Activated CD4-positive, alpha-beta memory T cell treated with anti-CD3 and anti-CD28 coated beads, Interleukin-2, amount 10 ng/mL, durations not matched to agents 7 days and 5 days (primary cell): ENCODE measurements around the gene PTPRH. TPM values are rescaled to one million over a fixed set of nuclear protein-coding genes. Genes with fewer than 3 reads are reported as not detected.
"Not testable (repeated sequence)": the region's sequence is repeated elsewhere in the genome, so short reads cannot be mapped to it uniquely, and the experiment has no call there.

Source experiments
- CTCF ChIA-PET: fragments of 350-600 bp; sonication (Branson Sonifier 250); formaldehyde crosslinking; loops from one replicate; lab custom pipeline; 2021; ENCODE audit warnings: antibody characterized with exemption, inconsistent platforms; lab: Charles Lee
- POLR2A ChIA-PET: fragments of 350-600 bp; sonication (Branson Sonifier 250); formaldehyde crosslinking; loops from one replicate; lab custom pipeline; 2021; ENCODE audit warnings: antibody characterized with exemption; lab: Charles Lee
- DNase-seq: peaks from one replicate; pipeline ENCODE4 v3.0.0-alpha.2; 2020
- H3K27ac Mint-ChIP-seq: one replicate; pipeline ENCODE4 v1.8.0; 2021; ENCODE audit warnings: mild to moderate bottlenecking, mixed read lengths
- H3K27me3 Mint-ChIP-seq: one replicate; pipeline ENCODE4 v1.8.0; 2021; ENCODE audit warnings: mixed read lengths
- H3K36me3 Mint-ChIP-seq: one replicate; pipeline ENCODE4 v1.8.0; 2021; ENCODE audit warnings: low read depth, mixed read lengths
- H3K4me1 Mint-ChIP-seq: one replicate; pipeline ENCODE4 v1.8.0; 2021; ENCODE audit warnings: mixed read lengths
- H3K4me3 Mint-ChIP-seq: one replicate; pipeline ENCODE4 v1.8.0; 2021; ENCODE audit warnings: mild to moderate bottlenecking, mixed read lengths
- H3K9me3 Mint-ChIP-seq: one replicate; pipeline ENCODE4 v1.8.0; 2021; ENCODE audit warnings: mixed read lengths
- total RNA-seq, 2 experiments: library from RNA; stranded (reverse); gene quantifications; one replicate each; pipeline ENCODE4 v1.2.3, GENCODE V29; 2021

Gene PTPRH
- total RNA-seq, 2 experiments from 2014 or later, result not detected

DNA sequence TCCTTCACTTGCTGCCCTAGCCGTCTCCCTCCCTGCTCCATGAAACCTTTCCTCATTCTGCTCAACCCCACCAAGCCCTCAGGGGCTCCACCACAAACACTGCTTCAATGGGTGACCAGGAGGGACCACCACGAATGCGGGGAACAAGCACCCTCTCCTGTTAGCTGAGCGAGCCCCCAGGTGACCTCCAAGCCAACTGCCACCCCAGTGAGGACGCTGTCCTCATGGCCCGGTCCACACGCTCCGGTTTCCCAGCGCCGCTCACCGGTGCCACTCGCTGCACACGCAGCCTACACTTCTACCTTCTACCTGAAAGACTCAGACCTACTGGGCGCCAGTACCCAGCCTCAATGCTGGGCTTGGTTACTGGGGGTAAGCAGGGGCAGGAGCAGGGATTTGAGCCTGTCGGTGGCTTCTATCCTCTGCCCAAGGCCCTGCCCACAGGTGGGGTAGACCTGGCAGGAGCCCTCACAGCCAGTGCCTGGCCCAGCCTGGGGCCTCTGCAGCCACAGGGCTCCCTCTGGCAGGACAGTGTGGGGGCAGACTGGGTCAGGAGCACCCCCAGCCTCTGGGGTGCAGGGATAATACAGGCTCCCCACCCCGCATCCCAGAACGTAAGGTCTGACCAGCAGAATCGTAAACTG is 20.0 kb upstream of the PTPRH start:
- no peak for DNase-seq
- Mint-ChIP-seq H3K4me1 (peaks cover 6% of the 10 kb centered on the region), H3K4me3 (no peak overlapping the region), H3K36me3 (peaks cover 60% of the 10 kb centered on the region), H3K27ac (no peak overlapping the region), H3K27me3 (no peaks in the 10 kb centered on the region), H3K9me3 (no peaks in the 10 kb centered on the region)
- ChIA-PET CTCF (no interaction called here), POLR2A (no interaction called here)

DNA sequence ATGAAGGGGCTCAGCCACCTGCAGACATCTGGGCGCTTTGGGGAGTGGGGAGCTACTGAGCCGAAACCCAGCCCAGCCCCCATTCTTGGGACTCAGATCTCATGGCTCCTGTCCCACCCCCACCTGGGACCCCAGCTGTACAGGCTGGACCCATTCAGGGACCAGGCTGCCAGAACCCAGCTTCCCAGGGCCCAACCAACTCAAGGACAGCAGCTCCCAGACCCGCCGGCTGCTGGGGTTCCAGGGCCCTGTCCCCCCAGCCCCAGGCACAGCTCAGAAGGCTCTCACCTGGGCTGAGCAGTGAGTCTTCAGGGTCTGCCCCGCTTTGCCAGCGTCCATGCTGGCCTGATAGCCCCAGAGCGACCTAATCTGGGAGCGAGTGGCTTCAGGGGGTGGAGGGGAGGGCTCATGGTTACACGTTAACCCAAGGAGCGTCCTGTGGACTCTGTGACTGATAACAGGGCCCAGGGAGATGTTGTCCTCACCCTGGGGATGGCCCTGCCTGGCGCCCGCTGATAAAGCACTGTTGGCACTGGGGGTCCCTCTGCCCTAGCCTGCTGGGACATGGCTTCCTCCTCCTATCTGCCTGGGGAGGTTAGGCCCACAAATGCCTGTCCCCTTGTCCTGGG is 19.2 kb upstream of the PTPRH start, which contains the start of gene TMEM86B:
Gene TMEM86B, minus strand, starts transcription at position 361 of the 629 bp plus-strand sequence. Its CDS starts 22 bp downstream, at position 339.
- H3K4me1 Mint-ChIP-seq, result peaks cover 6% of the 10 kb centered on the region
- ChIA-PET POLR2A (interaction anchor here (0.9 to 1.3 kb wide), 2 partner anchors 26 to 31 kb away, joined by 3 read pairs; no protein-coding TSS in a partner anchor), CTCF (interaction anchor here (0.6 kb wide), 1 partner anchor 319 kb away, joined by 5 read pairs; no protein-coding TSS in a partner anchor)
- no peaks in the 10 kb centered on the region for H3K9me3 Mint-ChIP-seq
- H3K27ac Mint-ChIP-seq, result no peak within 1 kb of the TSS
- no peak within 1 kb of the TSS for H3K4me3 Mint-ChIP-seq
- no peaks in the 10 kb centered on the region for H3K27me3 Mint-ChIP-seq
- no peak for DNase-seq
- peaks cover 58% of the 10 kb centered on the region for H3K36me3 Mint-ChIP-seq

DNA sequence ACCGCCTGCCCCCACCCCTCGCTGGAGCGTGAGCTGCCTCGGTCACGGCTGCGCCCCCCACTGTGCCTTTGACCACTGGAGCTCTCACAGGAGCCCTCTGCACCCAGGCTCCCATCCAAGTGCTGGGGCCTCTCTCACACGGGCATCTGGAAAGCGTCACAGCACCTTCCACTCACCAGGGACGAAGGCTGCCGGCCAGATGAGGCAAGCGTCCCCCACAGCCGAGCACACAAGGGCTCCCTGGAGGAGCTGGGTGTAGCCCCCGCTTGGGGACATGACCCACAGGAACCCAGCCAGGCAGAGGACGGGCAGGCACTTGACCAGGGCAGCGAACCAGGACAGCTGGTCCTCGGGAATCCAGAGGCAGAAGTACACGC is 18.7 kb upstream of the PTPRH start:
- Mint-ChIP-seq H3K36me3 (peaks cover 55% of the 10 kb centered on the region), H3K4me3 (no peak overlapping the region), H3K4me1 (peaks cover 5% of the 10 kb centered on the region), H3K27ac (no peak overlapping the region), H3K27me3 (no peaks in the 10 kb centered on the region), H3K9me3 (no peaks in the 10 kb centered on the region)
- CTCF ChIA-PET, result no interaction called here
- POLR2A ChIA-PET, result interaction anchor here (0.9 to 1.4 kb wide), 3 partner anchors 26 to 31 kb away, joined by 3 to 5 read pairs (median 3); no protein-coding TSS in a partner anchor
- no peak for DNase-seq

DNA sequence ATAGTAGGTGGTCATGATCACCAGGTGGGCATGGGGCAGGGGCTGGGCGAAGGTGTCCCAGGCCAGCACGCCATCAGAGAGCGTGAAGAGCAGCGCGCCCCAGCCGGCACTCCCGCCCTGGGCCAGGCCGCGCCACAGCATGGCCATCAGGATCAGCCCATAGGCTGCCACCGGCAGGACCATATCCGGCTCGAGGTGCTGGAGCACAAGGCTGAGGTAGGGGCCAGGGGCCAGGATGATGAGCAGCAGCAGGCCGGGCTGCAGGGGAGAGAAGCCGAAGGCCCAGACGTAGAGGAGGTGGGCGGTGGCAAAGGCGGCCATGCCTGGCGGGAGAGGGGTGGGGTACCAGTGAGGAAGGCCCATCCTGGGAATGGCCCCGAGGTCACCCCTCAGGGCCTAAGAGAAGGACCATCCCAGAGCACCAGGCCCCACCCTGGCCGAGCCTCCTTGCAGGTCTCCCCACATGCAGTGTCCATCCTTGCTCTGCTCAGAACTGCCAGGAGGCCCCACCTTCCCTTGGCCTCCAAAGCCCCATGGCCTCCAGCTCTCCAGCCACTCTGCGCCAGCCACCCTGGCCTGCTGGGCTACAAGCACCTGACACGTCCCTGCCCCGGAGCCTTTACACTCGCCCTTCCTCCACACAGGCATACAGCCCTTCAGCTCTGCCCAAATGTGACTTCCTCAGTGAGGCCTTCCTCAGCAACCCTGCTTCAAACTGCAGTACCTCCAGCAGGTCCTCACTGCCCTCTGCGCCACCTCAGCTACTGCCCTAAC is 18.1 kb upstream of the PTPRH start:
- H3K9me3 Mint-ChIP-seq, result no peaks in the 10 kb centered on the region
- H3K36me3 Mint-ChIP-seq, result peaks cover 50% of the 10 kb centered on the region
- ChIA-PET POLR2A (interaction anchor here (0.9 to 1.4 kb wide), 3 partner anchors 27 to 32 kb away, joined by 3 to 5 read pairs (median 3); no protein-coding TSS in a partner anchor), CTCF (no interaction called here)
- peaks cover 2% of the 10 kb centered on the region for H3K4me1 Mint-ChIP-seq
- H3K27me3 Mint-ChIP-seq, result no peaks in the 10 kb centered on the region
- no peak for DNase-seq
- no peak overlapping the region for H3K4me3 Mint-ChIP-seq
- H3K27ac Mint-ChIP-seq, result no peak overlapping the region

DNA sequence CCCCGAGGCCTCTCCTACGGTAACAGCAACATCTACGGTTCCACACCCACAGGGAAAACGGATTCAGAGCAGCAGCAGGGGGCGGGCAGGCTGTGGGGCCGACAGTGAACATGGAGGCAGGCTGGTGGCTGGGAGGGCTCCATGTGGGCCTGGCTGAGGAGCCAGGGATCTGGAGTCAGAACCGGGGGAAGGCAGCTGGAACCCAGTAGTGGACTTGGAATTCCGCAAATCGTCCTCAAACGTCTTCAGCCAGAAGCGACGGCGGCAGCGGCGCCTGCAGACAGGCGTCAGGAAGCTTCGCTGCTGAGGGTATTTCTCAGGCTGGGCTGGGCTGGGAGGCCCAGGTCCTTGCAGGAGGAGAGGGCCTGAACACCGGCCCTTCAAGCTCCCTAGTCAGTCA is 17.5 kb upstream of the PTPRH start:
- Mint-ChIP-seq H3K27me3 (no peaks in the 10 kb centered on the region), H3K36me3 (peaks cover 43% of the 10 kb centered on the region), H3K9me3 (no peaks in the 10 kb centered on the region), H3K27ac (no peak overlapping the region), H3K4me3 (no peak overlapping the region), H3K4me1 (peaks cover 2% of the 10 kb centered on the region)
- no peak for DNase-seq
- POLR2A ChIA-PET, result interaction anchor here (1.4 kb wide), 1 partner anchor 29 kb away, joined by 5 read pairs; no protein-coding TSS in a partner anchor
- CTCF ChIA-PET, result no interaction called here

DNA sequence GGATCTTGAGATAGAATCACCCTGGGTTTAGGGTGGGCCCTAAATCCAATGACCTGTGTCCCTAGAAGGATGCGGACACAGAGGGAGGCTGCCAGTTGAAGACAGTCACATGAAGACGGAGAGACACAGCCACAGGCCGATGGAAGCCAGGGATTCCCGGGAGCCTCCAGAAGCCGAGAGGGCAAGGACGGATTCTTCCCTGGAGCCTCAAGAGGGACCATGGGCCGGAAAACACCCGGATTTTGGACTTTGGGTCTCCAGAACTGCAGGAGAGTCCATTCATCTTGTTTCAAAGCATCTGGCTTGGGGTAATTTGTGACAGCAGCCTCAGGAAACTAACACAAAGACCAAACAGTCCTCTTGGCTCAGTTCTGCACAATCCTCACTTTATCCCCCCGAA is 17.0 kb upstream of the PTPRH start:
- Mint-ChIP-seq H3K4me3 (no peak overlapping the region), H3K9me3 (no peaks in the 10 kb centered on the region), H3K36me3 (peaks cover 47% of the 10 kb centered on the region), H3K4me1 (peaks cover 2% of the 10 kb centered on the region), H3K27me3 (no peaks in the 10 kb centered on the region), H3K27ac (no peak overlapping the region)
- ChIA-PET CTCF (no interaction called here), POLR2A (no interaction called here)
- DNase-seq, result no peak

DNA sequence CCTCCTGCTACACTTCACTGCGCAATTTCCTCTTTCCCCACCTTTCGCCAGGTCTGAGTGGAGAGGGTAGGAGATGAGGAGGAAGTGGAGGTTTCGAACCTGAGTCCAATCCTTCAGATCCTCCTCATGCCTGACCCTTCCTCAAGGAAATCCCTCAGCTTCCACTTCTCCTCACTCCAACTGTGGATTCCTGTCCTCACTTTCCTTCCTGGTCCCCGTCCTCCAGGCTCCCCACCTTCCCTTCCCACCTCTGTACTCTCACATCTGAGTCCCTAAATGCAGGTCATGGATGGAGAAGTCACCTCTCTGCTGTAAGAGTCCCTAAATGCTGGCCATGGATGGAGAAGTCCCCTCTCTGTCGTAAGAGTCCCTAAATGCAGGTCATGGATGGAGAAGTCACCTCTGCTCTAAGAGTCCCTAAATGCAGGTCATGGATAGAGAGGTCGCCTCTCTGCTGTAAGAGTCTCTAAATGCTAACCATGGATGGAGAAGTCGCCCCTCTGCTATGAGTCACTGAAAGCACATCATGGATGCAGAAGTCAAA is 16.2 kb upstream of the PTPRH start:
- H3K9me3 Mint-ChIP-seq, result no peaks in the 10 kb centered on the region
- no peak for DNase-seq
- H3K27me3 Mint-ChIP-seq, result no peaks in the 10 kb centered on the region
- CTCF ChIA-PET, result no interaction called here
- POLR2A ChIA-PET, result no interaction called here
- no peak overlapping the region for H3K27ac Mint-ChIP-seq
- peaks cover 2% of the 10 kb centered on the region for H3K4me1 Mint-ChIP-seq
- no peak overlapping the region for H3K4me3 Mint-ChIP-seq
- H3K36me3 Mint-ChIP-seq, result peaks cover 53% of the 10 kb centered on the region

DNA sequence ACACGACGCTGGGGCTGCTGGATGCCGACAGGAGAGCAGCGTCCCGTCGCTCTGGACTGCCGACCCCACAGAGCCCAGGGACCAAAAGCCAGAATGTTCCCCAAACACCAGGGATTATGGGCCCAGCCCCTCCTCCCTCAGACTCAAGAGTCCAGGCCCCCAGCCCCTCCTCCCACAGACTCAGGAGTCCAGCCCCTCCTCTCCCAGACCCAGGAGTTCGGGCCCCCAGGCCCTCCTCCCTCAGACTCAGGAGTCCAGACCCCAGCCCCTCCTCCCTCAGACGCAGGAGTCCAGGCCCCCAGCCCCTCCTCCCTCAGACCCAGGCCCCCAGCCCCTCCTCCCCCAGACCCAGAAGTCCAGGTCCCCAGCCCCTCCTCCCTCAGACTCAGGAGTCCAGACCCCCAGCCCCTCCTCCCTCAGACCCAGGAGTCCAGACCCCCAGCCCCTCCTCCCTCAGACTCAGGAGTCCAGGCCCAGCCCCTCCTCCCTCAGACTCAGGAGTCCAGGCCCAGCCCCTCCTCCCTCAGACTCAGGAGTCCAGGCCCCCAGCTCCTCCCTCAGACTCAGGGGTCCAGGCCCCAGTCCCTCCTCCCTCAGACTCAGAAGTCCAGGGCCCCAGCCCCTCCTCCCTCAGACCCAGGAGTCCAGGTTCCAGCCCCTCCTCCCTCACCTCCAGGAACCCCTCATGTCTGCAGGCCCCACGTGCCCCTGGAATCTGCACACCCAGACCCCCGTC is 15.5 kb upstream of the PTPRH start:
- CTCF ChIA-PET, POLR2A ChIA-PET: not testable (repeated sequence)
- peaks cover 50% of the 10 kb centered on the region for H3K36me3 Mint-ChIP-seq

DNA sequence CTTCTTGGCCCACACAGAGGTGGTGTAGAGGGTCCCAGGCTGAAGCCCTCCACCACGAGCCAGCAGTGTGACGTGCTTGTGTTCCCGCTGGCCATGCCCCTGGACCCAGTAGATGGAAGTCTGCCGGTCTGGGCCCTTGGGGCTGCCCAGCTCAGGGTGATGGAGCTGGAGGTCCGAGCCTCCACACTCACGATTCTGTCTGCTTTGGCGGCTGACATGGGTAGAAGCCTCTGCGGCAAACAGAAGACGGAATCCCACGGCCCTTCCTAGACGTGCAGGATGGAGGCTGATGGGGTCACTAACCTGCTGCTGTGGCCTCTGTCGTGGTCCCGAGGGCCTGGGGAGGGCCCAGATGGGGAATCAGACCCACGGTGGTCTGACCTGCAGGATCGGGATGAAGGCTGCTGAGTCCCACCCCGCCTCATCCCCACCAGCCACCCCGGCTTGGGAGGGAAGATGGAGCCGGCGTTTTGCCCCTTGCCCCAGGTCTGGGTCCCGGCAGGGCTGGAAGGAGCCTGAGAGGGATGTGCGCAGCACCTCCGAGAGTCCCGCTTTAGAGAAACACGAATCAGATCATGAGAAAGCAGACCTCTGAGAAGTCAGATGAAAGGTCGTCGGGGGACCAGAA is 14.9 kb upstream of the PTPRH start:
- H3K9me3 Mint-ChIP-seq, result peaks cover 4% of the 10 kb centered on the region
- H3K36me3 Mint-ChIP-seq, result peaks cover 47% of the 10 kb centered on the region
- H3K27me3 Mint-ChIP-seq, result no peaks in the 10 kb centered on the region
- ChIA-PET CTCF (no interaction called here), POLR2A (no interaction called here)
- DNase-seq, result no peak
- H3K4me1 Mint-ChIP-seq, result peaks cover 2% of the 10 kb centered on the region
- H3K4me3 Mint-ChIP-seq, result no peak overlapping the region
- no peak overlapping the region for H3K27ac Mint-ChIP-seq

More for the DNA sequence above, 15.5 kb upstream of the PTPRH start:
- not testable (repeated sequence) for H3K27me3 Mint-ChIP-seq, DNase-seq, H3K4me3 Mint-ChIP-seq, H3K9me3 Mint-ChIP-seq, H3K4me1 Mint-ChIP-seq, H3K27ac Mint-ChIP-seq

DNA sequence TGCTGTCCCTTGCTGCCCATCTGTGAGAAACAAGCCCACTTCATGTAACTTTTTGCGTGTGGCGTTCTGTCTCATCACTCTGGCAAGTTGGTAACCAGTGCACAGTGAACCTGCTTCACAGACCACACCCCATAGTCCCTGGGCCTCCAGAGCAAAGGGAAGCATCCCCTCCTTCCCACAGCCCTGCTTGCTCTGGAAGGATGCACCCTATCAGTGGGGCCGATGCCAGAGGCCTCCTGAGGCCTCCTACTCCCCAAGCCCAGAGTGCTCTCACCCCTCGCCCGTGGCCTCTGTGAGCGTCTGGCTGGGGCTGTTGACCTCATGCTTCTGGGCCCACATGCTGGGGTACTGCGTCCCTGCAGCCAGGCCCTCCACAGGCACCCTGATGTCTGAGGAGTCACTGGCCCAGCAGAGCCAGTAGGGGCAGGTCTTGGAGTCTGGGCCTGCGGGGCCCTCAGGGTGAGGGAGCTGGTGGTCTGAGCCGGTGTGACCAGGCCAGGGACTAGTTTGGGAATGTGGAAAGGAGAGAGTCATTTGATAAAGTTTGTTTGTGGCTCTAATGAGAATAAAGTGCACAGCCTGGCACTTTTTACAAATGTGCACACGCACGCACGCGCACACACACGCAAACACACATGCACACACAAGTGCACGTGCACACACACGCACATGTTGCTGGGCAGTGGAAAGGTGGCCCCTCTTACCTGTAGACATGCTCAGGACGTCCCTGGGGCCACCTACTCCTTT is 14.2 kb upstream of the PTPRH start:
- peaks cover 2% of the 10 kb centered on the region for H3K4me1 Mint-ChIP-seq
- peaks cover 40% of the 10 kb centered on the region for H3K36me3 Mint-ChIP-seq
- H3K27me3 Mint-ChIP-seq, result no peaks in the 10 kb centered on the region
- peaks cover 4% of the 10 kb centered on the region for H3K9me3 Mint-ChIP-seq
- DNase-seq, result no peak
- H3K27ac Mint-ChIP-seq, result no peak overlapping the region
- POLR2A ChIA-PET, result no interaction called here
- H3K4me3 Mint-ChIP-seq, result no peak overlapping the region
- CTCF ChIA-PET, result no interaction called here

DNA sequence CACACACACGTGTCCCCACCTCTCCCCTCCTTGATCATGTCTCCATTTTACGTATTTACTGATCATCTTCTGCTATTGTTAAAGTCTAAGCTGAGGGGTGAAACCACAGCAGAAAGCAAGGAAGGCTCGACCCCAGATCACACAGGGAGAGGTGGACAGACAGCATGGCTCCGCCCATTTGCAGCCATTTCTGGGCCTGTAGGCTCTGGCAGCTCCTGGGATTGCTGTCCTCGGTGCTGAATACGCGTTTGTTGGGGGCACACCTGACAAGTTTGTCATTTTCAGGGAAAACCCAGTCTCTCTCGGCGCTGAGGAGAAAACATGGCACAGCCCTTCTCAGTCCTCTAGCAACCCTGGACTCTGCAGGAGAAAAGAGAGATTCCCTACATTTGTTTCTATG is 11.2 kb upstream of the PTPRH start:
- CTCF ChIA-PET, result interaction anchor here (1.0 kb wide), 1 partner anchor 81 kb away, joined by 3 read pairs; no protein-coding TSS in a partner anchor

More for the DNA sequence above, 11.2 kb upstream of the PTPRH start:
- Mint-ChIP-seq H3K27me3 (peaks cover 12% of the 10 kb centered on the region), H3K27ac (no peak overlapping the region), H3K36me3 (peaks cover 20% of the 10 kb centered on the region), H3K9me3 (peaks cover 7% of the 10 kb centered on the region), H3K4me3 (no peak overlapping the region), H3K4me1 (peaks cover 14% of the 10 kb centered on the region)
- POLR2A ChIA-PET, result interaction anchor here (0.7 to 0.9 kb wide), 2 partner anchors 33 to 82 kb away, joined by 3 read pairs; no protein-coding TSS in a partner anchor
- no peak for DNase-seq
